OCI-LY1 (cell line): ENCODE results near the gene MED27.

Experiments used
- EZH2 ChIP-seq: fragments of 200-600 bp; sonication (generic), shearing (Covaris generic); IDR thresholded peaks from 2 replicates; pipeline ENCODE4 v1.8.0; 2017; ENCODE audit warnings: borderline replicate concordance, mixed run types, mild to moderate bottlenecking, antibody characterized with exemption, low read length, moderate library complexity, mixed read lengths
- TF ChIP-seq, protein P1 (sequence below): fragments of 200-600 bp; sonication (generic), shearing (Covaris generic); IDR thresholded peaks from 2 replicates; pipeline ENCODE4 v1.5.1; 2017; ENCODE audit warnings: mild to moderate bottlenecking, antibody characterized with exemption, low read length, moderate library complexity, mixed read lengths

DNA sequence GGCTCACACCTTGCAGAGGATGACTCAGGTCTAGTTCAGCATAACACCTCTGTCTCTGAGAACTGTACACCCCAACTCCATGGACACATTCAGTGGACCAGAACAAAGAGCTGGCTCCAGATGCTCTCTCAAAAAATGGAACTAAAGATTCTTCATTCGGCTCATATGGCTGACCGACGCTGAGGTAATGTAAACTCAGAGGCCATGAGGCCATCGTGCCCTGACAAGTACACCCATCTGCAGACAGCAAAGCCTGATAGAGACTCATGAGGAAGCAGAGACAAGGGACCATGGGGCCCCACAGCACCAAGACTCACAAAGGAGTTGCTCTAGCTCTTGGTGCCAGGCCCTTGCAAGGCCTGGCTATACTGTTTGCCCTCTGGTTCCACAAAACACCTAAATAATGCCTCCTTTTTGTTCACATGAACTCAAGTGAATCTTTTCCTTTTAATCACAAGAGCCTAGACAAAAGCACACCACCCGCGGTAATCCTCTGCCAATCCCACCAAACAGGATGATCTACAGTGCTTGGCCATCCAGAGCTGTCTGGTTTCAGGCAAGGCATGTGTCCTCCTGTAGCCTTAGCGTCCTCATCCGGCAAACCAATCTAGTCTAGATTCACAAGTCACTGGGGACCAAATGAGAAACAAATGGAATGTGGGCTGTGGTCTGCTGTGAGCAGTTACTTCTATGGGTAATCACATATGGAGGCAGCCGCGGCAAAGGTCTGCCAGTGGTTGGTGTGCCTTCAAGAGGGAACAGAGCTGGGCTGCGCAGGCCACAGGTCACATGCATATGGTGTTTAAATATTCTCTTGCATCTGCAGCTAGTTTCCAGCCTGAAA lies 22.7 kb downstream of the MED27 start:
- TF ChIP-seq, protein P1, sequence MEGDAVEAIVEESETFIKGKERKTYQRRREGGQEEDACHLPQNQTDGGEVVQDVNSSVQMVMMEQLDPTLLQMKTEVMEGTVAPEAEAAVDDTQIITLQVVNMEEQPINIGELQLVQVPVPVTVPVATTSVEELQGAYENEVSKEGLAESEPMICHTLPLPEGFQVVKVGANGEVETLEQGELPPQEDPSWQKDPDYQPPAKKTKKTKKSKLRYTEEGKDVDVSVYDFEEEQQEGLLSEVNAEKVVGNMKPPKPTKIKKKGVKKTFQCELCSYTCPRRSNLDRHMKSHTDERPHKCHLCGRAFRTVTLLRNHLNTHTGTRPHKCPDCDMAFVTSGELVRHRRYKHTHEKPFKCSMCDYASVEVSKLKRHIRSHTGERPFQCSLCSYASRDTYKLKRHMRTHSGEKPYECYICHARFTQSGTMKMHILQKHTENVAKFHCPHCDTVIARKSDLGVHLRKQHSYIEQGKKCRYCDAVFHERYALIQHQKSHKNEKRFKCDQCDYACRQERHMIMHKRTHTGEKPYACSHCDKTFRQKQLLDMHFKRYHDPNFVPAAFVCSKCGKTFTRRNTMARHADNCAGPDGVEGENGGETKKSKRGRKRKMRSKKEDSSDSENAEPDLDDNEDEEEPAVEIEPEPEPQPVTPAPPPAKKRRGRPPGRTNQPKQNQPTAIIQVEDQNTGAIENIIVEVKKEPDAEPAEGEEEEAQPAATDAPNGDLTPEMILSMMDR = no peak
- no peak for TF ChIP-seq EZH2
